HG02884 (cell line): Measurements from ENCODE around the gene SLC46A2.

Source experiments
- ATAC-seq: cut with Tn5 transposase; IDR thresholded peaks from one replicate; pipeline ENCODE4 v1.9.1; 2021; ENCODE audit warnings: mild to moderate bottlenecking, moderate library complexity; ENCODE audit not compliant: unreplicated experiment

SLC46A2 gene

DNA sequence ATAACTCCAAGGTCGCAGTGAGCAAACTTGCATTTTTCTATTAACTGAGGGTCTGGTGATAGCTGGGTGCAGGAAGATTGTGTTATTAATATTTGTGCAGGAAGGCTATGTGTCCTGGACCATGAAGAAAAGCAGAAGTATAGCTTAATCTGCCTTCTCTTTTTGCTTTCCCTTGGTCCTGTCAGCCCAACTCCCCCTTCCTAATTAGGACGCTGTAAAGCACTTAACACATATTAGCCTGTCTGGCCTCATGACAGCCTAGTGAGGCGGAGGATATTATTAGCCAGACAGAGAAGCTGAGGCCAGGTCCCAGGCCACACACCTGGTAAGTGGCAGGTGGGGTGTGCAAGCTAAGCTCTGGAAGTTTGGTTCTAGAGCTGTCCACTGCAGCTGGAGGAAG, 29.5 kb downstream of the SLC46A2 start:
- no peak for ATAC-seq

DNA sequence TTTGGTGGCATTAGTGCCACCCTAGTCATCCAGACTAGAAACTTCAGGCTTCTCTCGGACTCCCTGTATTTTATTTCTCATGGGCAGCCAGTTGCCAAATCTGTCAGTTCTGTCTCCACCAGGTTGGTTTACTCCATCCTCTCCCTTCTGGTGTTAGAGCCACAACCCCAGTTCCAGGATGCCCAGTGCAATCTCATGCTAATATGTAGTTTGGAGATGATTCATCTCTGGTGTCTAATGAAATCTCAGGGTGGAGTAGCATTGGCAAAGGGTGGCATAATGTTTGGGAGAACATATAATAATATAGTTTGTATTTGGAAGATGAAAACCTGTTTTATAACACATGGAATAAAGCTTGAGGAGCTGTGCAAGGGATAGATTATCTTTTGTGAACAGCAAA, 30.2 kb downstream of the SLC46A2 start:
- ATAC-seq, result no peak

DNA sequence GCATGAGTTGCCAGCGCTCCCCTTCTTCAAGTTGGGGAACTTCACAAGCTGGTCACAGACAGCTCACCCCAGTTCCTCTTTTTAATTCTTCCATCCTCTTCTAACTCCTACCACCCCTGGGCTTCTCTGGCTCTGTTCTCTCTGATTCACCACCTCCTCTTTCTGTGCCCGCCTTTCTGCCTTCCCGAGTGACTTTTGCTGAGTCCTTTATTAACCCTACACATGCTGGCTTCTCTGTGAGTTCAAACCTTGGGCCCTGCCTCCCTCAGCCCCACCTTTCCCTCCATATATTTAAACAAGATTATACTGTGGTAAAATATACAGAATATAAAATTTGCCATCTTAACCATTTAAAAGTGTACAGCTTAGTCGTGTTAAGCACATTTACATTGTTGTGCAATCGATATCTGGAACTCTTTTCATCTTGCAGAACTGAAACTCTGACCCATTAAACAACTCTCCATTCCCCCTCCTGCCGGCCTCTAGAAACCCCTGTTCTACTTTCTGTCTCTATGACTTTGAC, 32.0 kb downstream of the SLC46A2 start:
- peak; percentile 65 for ATAC-seq

DNA sequence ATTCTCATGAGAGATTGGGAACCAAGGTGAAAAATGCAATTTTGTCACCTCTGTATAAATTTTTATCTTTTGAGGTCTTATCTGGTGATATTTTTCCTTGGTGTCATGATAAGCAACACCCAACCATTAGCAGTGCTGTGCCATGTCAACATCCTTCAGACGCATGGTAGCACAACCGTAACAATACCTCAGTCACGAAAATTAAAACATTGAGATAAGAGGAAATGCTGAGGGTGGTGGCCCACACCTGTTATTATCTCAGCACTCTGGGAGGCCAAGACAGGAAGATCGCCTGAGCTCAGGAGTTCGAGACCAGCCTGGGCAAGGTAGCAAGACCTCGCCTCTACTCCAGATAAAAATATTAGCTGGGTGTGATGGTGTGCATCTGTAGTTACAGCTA, 32.7 kb downstream of the SLC46A2 start:
- ATAC-seq, result no peak

DNA sequence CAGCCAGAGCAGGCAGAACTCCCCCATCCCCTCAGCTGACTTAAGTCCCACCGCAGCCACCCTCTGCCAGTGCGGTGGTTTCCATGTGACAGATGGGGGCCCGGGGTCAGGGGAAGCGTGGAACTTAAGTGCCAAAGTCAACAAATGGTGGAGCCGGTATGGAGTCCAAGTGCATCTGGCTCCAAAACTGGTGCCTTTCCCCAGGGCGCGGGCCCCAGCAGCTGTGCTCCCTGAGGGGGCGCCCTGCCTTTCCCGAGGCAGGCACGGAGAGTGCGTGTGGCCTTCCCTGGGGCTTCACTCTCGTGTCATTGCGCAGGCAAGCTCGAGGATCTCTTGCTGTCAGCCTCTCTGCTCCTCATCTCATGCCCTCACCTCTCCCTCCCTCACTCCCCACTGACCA, 33.8 kb downstream of the SLC46A2 start:
- no peak for ATAC-seq

DNA sequence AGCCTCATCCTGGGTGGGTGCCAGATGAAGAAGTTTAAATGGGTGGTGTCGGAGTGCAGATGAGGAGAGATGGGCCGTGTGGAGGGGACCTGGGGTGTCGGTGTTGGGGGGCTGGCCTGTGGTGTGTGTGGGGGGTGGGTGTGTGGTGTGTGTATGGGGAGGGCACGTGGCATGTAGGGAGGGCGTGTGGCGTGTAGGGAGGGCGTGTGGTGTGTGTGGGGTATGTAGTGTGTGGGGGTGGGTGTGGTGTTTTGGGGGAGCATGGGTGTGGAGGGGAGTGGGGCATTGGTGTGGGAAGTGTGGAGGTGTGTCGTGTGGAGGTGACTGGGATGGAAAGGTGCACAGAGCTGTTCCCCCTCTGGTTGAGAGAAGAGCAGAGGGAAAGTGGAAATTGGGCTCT, 34.5 kb downstream of the SLC46A2 start:
- no peak for ATAC-seq

DNA sequence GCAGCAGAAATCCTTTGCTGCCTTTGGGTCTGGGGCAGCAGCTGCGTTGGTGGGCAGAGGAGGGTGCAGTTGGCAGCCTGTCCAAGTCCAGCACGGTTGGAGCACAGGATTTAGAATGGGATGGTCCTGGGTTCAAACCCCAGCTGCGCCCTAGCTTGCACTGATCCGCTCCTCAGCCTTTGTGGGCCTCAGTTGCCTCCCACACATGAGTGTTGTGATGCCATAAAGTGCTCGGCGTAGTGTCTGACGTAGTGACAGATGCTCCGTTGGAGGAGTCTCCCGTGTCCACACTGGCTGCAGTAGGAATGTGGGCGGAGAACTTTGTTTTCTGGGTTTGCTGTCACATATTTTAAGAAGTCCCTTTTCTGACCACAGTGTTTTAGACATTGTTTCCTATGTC, 36.0 kb downstream of the SLC46A2 start:
- no peak for ATAC-seq

DNA sequence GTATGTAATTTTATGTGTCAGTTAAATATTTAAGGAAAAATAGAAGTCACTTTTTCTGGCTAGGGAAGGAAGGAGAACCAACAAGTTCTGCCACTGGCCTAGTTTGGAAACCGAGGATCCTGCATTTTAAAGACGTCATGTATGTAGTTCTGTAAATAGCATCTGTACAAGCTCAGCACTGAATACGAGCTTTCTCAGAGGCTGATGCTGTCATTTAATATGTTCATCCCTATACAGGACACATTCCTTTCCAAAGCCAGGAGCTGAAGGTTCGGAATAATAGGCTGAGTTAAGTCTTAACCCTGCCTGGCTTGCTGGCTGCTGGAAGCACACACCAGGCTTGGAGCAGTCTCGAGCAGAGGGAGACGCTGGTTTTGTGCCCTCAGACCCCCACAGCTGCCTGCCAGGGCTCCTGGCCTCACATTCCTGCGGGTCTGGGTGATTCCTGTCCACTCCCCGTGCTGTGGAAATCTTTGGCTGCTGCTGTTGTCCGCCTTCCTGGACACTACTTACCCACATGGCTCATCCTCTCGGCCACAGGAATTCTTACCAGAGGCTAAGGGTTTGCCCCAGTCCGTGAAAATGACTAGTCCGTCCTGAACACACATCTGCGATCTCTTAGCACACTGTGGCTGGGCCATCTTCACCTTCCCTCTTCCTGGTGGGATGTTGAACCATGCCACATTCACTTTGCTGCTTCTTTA, 36.6 kb downstream of the SLC46A2 start:
- ATAC-seq, result no peak

DNA sequence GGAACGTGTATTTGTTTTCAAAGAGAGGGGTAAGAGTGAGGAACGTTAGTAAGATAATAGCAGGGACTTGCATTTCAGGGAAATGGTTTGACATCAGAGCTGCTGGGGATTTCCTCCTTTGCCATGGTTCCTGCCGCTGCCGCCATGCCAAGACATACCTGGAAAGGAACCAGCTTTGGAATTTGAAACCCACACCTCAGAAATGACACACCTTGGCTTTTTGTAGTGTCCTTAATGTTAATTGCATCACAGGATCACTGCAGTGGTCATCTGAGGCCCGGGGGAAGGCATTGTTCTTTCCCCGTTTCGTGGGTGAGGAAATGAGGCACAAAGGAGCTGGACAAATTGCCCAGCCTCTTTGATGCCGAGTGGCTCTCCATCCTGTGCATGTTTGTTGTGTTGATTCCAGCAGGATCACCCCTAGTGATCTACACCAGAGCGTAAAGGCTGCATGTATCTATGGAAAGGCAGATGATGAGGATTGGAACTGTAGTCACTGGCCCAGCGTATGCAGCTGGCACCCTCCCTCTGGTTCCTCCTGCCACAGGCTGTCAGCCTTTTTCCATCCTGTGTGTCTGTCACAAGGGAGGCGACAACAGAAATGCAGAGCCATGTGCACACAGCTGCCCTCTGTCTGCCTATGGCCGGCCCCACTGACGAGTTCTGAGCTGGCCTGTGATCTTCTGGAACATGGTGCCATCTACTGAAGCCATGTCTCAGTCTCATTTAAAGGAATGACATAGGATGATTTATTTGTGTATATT, 37.8 kb downstream of the SLC46A2 start:
- ATAC-seq, result no peak

DNA sequence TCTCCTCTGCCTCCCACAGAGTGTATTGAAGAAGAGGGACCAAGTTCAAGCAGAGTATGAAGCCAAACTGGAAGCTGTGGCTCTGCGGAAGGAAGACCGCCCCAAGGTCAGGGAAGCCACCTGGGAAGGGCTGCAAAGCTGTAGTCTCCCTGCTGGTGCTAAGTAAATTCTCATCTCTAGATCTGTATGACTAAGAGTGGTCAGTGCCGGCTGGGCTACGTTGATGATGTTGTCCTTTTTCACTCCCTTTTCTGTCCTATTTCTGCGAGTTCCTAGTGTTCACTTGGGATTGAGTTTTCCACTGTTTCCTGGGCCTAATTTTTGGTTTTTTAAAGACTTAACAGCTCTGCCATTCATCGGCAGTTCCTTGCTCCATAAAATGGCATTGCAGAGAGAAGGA, 39.8 kb downstream of the SLC46A2 start:
- ATAC-seq, result no peak

DNA sequence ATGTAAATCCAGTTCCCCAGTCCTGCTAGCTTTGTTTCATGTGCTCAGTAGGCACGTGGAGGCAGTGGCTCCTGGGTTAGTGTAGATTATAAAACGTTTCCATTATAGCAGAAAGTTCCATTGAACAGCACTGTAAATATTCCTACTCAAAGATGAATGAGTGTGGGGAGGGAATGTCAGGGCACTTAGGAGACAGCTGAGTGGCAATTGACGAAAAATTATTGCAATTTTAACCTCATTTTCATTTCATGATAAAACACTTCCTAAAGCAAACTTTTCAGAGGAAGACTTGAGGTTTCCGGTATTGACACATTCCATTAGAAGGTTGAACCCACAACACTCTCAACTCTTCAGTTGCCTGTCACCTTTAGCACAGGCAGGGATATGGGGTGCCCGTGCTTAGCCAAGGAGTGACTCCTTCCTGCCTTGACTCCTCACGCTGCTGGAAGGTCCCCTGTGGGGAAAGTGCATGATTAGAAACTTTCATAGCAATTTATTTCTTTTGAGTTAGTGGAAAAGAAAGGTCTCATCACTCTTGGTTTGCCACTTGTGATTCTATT, 41.2 kb downstream of the SLC46A2 start:
- no peak for ATAC-seq

DNA sequence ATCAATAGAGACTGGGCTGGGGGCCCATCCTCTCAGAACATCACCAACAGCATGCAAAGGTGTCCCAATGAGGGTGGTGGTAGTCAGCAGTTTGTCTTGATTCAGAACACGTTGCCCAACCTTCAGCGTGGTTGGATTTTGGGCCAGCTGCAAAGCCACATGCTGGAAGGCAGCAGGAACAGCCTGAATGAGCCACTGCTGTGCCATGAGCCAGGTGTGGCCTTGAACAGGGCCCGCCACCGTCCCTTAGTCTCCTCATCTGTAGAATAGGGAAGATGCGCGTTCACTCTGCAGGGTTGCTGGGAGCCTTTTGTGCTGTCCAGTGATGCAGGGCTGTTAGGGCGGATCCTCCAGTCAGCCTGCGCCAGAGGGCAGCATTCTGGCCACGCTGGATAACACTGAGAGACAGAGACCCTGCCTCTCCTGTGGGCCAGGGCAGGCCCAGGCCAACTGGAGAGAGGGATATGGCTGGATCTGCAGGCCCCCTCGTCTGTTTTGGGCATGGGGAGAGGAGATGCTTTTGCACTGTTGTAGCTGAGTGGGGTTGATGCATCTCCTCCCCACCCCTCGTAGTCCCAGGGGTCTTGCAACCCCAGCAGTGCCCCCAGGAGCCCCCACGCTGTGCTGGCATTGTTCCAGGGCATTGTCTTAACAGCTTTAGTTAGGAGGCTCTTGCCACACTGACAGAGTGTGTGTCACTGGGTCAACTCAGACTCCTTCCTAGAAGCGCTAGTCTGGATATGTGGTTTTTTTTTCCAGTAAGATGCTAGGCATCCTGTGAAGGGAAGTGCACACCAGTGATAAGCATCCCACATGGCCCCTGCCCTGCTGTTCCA, 42.1 kb downstream of the SLC46A2 start:
- ATAC-seq, result no peak

DNA sequence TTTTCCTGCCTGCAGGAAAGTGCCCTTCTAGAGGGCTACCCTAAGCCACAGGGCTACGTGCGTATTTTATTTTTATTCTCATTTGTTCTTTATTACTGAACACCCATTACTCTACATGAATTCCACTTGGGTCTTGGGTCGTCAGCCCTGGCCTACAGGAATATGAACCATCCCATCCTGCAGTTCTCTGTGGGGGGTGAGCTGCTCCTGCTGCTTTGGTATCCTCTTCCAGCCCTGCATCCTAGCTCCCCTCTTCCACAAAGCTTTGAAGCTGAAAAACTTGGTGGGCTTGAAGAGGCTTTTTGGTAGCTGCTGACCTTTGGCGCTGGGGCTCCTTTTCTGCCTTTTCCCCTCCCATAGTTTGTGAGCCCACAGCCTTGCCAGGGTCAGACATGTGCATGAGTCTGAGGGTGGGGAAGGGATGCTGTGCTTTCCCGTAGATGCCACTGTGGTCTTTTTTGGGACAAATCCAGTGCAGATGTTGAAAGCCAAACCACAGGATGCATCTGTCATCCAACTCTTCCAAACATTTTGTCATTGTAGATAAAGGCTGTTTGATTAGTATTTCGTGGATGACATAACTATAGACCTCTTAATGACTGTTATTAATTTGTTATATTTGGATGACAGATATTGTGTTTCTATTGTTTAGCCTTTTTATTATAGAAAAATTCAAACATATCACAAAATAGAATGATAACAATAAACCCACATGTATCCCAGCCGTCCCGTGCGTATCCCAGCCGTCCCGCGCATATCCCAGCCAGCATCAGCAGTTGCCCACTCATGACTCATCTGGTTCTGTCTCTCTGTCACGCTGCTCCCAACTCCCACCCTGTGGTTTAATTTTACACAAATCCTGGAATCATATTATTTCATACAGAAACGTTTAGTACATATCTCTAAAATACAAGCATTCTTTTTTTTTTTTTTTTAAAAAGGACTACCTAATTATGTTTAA, 43.9 kb downstream of the SLC46A2 start:
- no peak for ATAC-seq

DNA sequence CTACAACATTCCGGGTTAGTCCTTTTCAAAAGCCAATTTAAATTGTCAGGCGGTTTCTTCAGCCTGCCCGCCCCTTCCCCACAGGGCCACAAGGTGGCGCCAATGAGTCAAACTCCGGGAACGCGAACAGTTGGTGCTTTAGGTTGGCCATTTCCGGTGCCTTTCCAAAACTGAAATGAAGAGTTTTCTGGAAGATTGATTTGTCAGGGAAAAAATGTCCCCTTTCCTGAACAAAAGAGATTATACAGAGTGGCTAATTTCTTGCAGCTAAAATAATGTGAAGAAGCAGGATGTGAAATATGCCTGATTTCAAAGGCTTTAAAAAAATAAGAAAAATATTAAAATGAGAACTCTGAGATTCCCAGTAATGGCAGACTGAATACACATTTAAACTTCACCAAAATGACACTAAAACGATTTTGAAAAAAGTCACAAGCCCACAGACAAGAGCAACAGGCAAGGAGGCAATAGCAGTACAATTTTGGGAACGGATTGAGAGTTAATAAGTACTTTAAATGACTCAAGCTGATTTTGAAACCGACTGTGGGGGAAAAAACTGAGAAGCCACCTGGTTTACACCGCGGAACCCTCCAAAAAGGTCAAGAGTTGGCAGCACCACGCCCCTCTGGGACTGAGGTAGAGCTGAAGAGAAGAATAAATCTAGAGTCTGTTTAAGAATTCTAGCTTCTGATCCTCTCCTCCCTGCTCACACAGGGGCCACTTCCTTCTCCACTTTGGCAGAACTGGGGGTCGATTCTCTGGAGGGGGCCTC, 45.7 kb downstream of the SLC46A2 start:
- peak; percentile 78 for ATAC-seq

DNA sequence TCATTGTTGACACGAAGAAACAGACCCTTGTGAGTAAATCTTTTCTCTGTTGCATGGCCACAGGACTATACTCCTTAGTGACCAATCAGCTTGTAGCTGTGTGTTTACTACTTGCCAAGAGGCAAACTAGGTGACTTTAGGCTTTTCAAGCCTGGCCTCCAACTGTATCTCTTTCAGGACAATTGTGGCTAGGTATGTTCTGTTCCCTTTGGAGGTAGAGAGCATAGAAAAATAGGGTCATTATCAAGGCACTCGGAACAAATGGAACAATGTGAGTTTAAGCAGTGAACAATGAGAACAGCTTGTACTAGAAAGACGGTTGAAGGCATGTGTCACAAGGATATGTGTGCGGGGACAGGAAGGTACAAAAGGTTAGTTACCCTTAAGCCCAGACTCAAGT, 48.1 kb downstream of the SLC46A2 start:
- ATAC-seq, result no peak

DNA sequence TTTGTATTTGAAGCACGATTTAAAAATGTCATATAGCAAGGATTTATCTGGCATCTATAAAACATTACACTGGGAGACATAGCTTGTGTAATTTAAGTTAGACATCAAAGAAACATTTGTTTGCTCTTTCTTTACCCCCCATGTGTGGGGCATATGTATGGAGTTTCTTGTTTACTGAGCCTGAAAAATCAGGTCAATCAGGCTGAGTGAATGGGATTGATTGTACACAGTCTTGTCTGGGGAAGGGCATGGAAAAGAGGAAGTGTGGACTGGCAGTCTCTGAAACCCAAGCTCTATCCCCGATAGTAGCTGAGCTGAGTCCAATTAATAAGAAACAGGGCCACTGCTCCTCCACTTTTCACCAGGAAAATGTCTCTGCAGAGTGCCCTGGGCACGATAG, 49.4 kb downstream of the SLC46A2 start:
- no peak for ATAC-seq

DNA sequence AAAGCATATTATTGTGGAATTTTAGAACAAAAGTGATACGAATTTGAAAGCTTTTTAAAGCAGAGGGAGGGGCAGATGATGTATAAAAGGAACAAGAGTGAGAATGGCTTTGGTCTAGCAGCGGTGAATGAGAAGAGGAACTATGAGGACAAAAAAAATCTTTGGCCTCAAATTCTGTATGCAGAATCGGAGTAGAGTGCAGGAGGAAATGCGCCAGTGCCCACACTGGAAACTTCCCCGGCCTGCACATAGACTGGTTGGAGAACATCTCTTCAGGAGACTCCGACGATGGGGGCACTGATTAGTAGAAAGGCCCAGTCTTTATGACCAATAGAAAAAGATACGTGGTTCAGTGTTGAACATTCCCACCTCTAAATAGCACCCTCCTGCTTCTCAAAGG, 51.3 kb downstream of the SLC46A2 start:
- ATAC-seq, result no peak

DNA sequence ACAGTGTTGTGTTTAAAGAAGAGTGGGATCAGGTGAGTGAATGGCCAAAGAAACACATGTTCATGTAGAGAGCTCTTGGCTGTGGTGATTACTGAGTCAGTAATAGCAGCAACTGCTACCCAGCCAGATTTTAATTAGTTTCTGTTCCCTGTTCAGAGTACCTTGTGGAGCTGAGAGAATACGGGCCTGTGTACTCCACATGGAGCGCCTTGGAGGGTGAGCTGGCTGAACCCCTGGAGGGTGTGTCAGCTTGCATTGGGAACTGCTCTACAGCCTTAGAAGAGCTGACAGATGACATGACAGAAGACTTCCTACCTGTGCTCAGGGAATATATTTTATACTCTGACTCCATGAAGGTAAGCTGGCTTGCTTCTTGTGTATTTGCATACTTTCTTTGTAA, 52.3 kb downstream of the SLC46A2 start:
- ATAC-seq, result no peak

DNA sequence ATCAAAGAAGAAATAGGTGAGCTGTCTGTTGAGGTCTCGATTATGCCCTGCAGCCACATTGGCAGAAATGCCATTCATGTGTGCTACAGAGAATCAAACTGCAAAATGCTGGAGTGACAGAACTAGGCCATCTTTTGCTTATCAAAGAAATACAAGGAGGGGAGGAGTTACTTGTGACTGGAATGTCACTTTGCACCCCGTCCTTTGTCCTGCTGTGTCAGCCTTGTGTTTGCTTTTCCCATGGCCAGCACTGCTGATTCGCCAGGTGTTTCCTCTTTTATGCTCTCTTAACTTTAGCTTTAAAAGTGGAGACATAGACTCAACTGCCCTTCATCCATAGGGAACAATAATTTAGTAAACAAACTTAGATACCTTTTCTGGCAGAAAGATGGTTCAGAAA, 54.3 kb downstream of the SLC46A2 start:
- ATAC-seq, result no peak
